ENCODE results near the gene ATP1A3. TPM values are rescaled to one million over a fixed set of nuclear protein-coding genes. Genes with fewer than 3 reads are reported as not detected.

ATP1A3 gene
- total RNA-seq, 6 donors from 2014 or later: under 0.01 to 0.51 (median 0.15) TPM; not detected in 2

GRCh38 chr19:41945135-41945766 is 48.8 kb downstream of the ATP1A3 start:
- peak; percentile 15 to 18 for ATAC-seq (ENCODE audit: low FRiP score in 2 of 2)
- WGBS, 2 donors: 50 to 66% methylated on average over 7 to 8 of the region's 8 CpGs

GRCh38 chr19:41944336-41944735 is 49.7 kb downstream of the ATP1A3 start:
- Histone ChIP-seq H3K36me3 (no peaks in the 10 kb centered on the region), H3K27ac (peak overlapping the region in 1 of 4 donors; percentile 21), H3K4me1 (peaks cover 6 to 16% (median 16%) of the 10 kb centered on the region in 4 donors), H3K4me3 (no peak overlapping the region), H3K27me3 (peaks cover 0 to 18% (median 11%) of the 10 kb centered on the region in 4 donors), H3K9me3 (no peaks in the 10 kb centered on the region)
- TF ChIP-seq POLR2AphosphoS5 (IDR thresholded peaks at IDR 0.05): no peak
- TF ChIP-seq EP300 (IDR thresholded peaks at IDR 0.05): no peak
- no peak for TF ChIP-seq POLR2A (IDR thresholded peaks at IDR 0.05)
- TF ChIP-seq CTCF (IDR thresholded peaks at IDR 0.05): no peak
- ATAC-seq (ENCODE audit: low FRiP score in 2 of 2) (no peak), DNase-seq (no peak)
- 42 to 64% methylated on average over 2 of the region's 2 CpGs for WGBS, 2 donors

More at GRCh38 chr19:41945135-41945766, 48.8 kb downstream of the ATP1A3 start:
- Histone ChIP-seq H3K27me3 (peaks cover 0 to 12% (median 7%) of the 10 kb centered on the region in 4 donors), H3K4me3 (no peak overlapping the region), H3K27ac (no peak overlapping the region), H3K36me3 (no peaks in the 10 kb centered on the region), H3K4me1 (peaks cover 1 to 10% (median 9%) of the 10 kb centered on the region in 4 donors), H3K9me3 (no peaks in the 10 kb centered on the region)
- DNase-seq: peak in 1 of 2 donors; percentile 61
- TF ChIP-seq EP300 (IDR thresholded peaks at IDR 0.05) (no peak), POLR2AphosphoS5 (IDR thresholded peaks at IDR 0.05) (peak in 1 of 2 donors; percentile 40)

GRCh38 chr19:41941410-41942202 is 52.4 kb downstream of the ATP1A3 start:
- H3K4me3 ChIP-seq: no peak overlapping the region
- H3K27ac ChIP-seq: no peak overlapping the region
- WGBS, 2 donors: 84 to 90% methylated on average over 9 of the region's 9 CpGs
- no peaks in the 10 kb centered on the region for H3K9me3 ChIP-seq
- H3K27me3 ChIP-seq: peaks cover 0 to 18% (median 11%) of the 10 kb centered on the region in 4 donors
- H3K36me3 ChIP-seq: no peaks in the 10 kb centered on the region
- no peak for TF ChIP-seq CTCF (IDR thresholded peaks at IDR 0.05)
- no peak for TF ChIP-seq POLR2AphosphoS5 (IDR thresholded peaks at IDR 0.05)
- TF ChIP-seq EP300 (IDR thresholded peaks at IDR 0.05): no peak
- TF ChIP-seq POLR2A (IDR thresholded peaks at IDR 0.05): no peak
- DNase-seq: no peak
- no peak for ATAC-seq (ENCODE audit: low FRiP score in 2 of 2)
- H3K4me1 ChIP-seq: peaks cover 6 to 16% (median 16%) of the 10 kb centered on the region in 4 donors

- Histone ChIP-seq H3K27me3 (peaks cover 0 to 20% (median 12%) of the 10 kb centered on the region in 4 donors), H3K9me3 (no peaks in the 10 kb centered on the region), H3K27ac (peak overlapping the region in 2 of 4 donors; percentile 32 to 46), H3K4me3 (peak overlapping the region in 3 of 4 donors; percentile 43 to 60 (median 52)), H3K36me3 (no peaks in the 10 kb centered on the region), H3K4me1 (peaks cover 6 to 16% (median 16%) of the 10 kb centered on the region in 4 donors)
- TF ChIP-seq POLR2AphosphoS5 (IDR thresholded peaks at IDR 0.05) (no peak), EP300 (IDR thresholded peaks at IDR 0.05) (no peak), POLR2A (IDR thresholded peaks at IDR 0.05) (no peak), CTCF (IDR thresholded peaks at IDR 0.05) (no peak)
- peak in 1 of 2 donors; percentile 83 for DNase-seq
- WGBS, 2 donors: 9 to 15% methylated on average over 35 of the region's 53 CpGs
- no peak for ATAC-seq (ENCODE audit: low FRiP score in 2 of 2)
Observed at GRCh38 chr19:41940731-41941409, 53.2 kb downstream of the ATP1A3 start.
